Upper lobe of left lung (tissue), 6 donors: ENCODE data around the gene RNF2. TPM values are rescaled to one million over a fixed set of nuclear protein-coding genes. Genes with fewer than 3 reads are reported as not detected.

Experiments
- ATAC-seq, 2 donors: fragments of 200-7000 bp; cut with Tn5 transposase; one replicate each; pipeline ENCODE4 v1.9.1; 2022; ENCODE audit warnings: mild to moderate bottlenecking in 2 of 2, moderate library complexity in 2 of 2; ENCODE audit not compliant: low FRiP score in 2 of 2
- DNase-seq, 2 donors: peaks; one replicate each; pipeline ENCODE4 v3.0.0-alpha.2; 2019 to 2020
- H3K27ac ChIP-seq, 4 donors: fragments of 200-600 bp; sonication (generic); one replicate each; pipeline ENCODE4 v1.5.1; 2016 to 2019
- H3K27me3 ChIP-seq, 4 donors: fragments of 200-600 bp; sonication (generic); one replicate each; pipeline ENCODE4 v1.5.1; 2017 to 2019
- H3K36me3 ChIP-seq, 4 donors: fragments of 200-600 bp; sonication (generic); one replicate each; pipeline ENCODE4 v1.5.1; 2016 to 2019
- H3K4me1 ChIP-seq, 4 donors: fragments of 200-600 bp; sonication (generic); one replicate each; pipeline ENCODE4 v1.5.1; 2018 to 2019
- H3K4me3 ChIP-seq, 4 donors: fragments of 200-600 bp; sonication (generic); one replicate each; pipeline ENCODE4 v1.5.1; 2017 to 2019; ENCODE audit warnings: mild to moderate bottlenecking in 2 of 4, moderate library complexity in 1 of 4
- H3K9me3 ChIP-seq, 4 donors: fragments of 200-600 bp; sonication (generic); one replicate each; pipeline ENCODE4 v1.5.1; 2018 to 2019
- CTCF ChIP-seq, 6 experiments: fragments of 450-650 bp in 4 of 6; fragments of 200-600 bp in 2 of 6; sonication (generic) in 2 of 6; IDR thresholded peaks; one replicate each; pipeline ENCODE4 v1.5.1; 2016 to 2019; ENCODE audit warnings: antibody characterized with exemption in 6 of 6
- EP300 ChIP-seq, 4 donors: sonication (generic); formaldehyde crosslinking; IDR thresholded peaks; one replicate each; pipeline ENCODE4 v1.5.1; 2017; ENCODE audit warnings: antibody characterized with exemption in 4 of 4, control low read depth in 2 of 4
- POLR2A ChIP-seq, 4 donors: fragments of 450-650 bp; IDR thresholded peaks; one replicate each; pipeline ENCODE4 v1.5.1; 2016 to 2017; ENCODE audit warnings: antibody characterized with exemption in 4 of 4, mild to moderate bottlenecking in 2 of 4
- POLR2AphosphoS5 ChIP-seq, 2 donors: sonication (generic); formaldehyde crosslinking; IDR thresholded peaks; one replicate each; pipeline ENCODE4 v1.5.1; 2017; ENCODE audit warnings: antibody characterized with exemption in 2 of 2
- whole genome bisulfite sequencing, 2 donors: methylation state at CpG; one replicate each; pipeline ENCODE4 v1.1.5; 2017 to 2018; 5-methylcytosine and 5-hydroxymethylcytosine counted together
- total RNA-seq, 6 donors: library from RNA; depleted of rRNA in 4 of 6; stranded (reverse); fragments of >200 nt in 4 of 6; gene quantifications; one replicate each; pipeline versions ENCODE4 v1.1.0 to v1.2.1, GENCODE V29; 2016 to 2021
- donor health status: DM: no; HTN: no; CAD: no; lungs with moderate emphysema.
- donor health status: DM: no; HTN: yes; CAD: no; lungs with severe emphysema.

RNF2 gene
- total RNA-seq, 6 donors from 2014 or later, result 4.2 to 17.8 (median 12.1) TPM

GRCh38 chr1:185094761-185095160 lies 49.4 kb downstream of the RNF2 start:
- 97 to 100% methylated on average over 2 of the region's 2 CpGs for WGBS, 2 donors
- no peak for ATAC-seq

GRCh38 chr1:185096531-185096930 lies 51.2 kb downstream of the RNF2 start:
- 70 to 78% methylated on average over 2 of the region's 2 CpGs for WGBS, 2 donors
- H3K27me3 ChIP-seq, result no peaks in the 10 kb centered on the region
- no peak overlapping the region for H3K4me3 ChIP-seq
- ATAC-seq (no peak), DNase-seq (no peak)
- H3K9me3 ChIP-seq, result no peaks in the 10 kb centered on the region
- peaks cover 0 to 55% (median 6%) of the 10 kb centered on the region in 4 donors for H3K36me3 ChIP-seq
- H3K4me1 ChIP-seq, result no peaks in the 10 kb centered on the region
- TF ChIP-seq POLR2AphosphoS5 (IDR thresholded peaks at IDR 0.05) (no peak), CTCF (IDR thresholded peaks at IDR 0.05) (no peak), EP300 (IDR thresholded peaks at IDR 0.05) (no peak), POLR2A (IDR thresholded peaks at IDR 0.05) (no peak)
- no peak overlapping the region for H3K27ac ChIP-seq

More at GRCh38 chr1:185094761-185095160, 49.4 kb downstream of the RNF2 start:
- TF ChIP-seq POLR2AphosphoS5 (IDR thresholded peaks at IDR 0.05) (no peak), POLR2A (IDR thresholded peaks at IDR 0.05) (no peak)
- peaks cover 0 to 57% (median 4%) of the 10 kb centered on the region in 4 donors for H3K36me3 ChIP-seq
- no peak for DNase-seq
- no peaks in the 10 kb centered on the region for H3K27me3 ChIP-seq
- no peak overlapping the region for H3K4me3 ChIP-seq
- H3K9me3 ChIP-seq, result no peaks in the 10 kb centered on the region
- H3K27ac ChIP-seq, result no peak overlapping the region
- no peaks in the 10 kb centered on the region for H3K4me1 ChIP-seq

DNA sequence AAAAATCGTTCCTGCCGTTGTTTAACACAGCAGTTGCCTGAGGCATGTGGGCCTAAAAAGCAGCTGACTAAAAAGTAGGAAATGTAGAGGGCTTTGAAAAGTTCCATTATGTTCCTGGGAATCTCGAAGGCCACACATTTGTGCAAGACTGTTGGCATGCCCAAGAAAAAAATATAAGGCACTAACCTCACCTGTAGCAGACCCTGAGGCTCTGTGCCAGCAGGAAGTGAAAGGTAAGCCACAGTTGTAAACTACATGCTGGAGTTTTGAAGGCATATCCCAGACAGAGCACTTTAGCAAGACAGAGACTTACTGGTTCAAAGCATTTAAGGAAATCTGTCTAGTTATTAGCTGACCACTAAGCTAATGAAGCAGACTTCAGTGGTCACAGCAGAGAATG lies 58.7 kb downstream of the RNF2 start:
- ATAC-seq (no peak), DNase-seq (no peak)
- WGBS, 2 donors, result 70 to 77% methylated on average over 3 of the region's 3 CpGs
- no peaks in the 10 kb centered on the region for H3K27me3 ChIP-seq
- H3K27ac ChIP-seq, result no peak overlapping the region
- TF ChIP-seq CTCF (IDR thresholded peaks at IDR 0.05) (no peak), EP300 (IDR thresholded peaks at IDR 0.05) (no peak), POLR2AphosphoS5 (IDR thresholded peaks at IDR 0.05) (no peak), POLR2A (IDR thresholded peaks at IDR 0.05) (no peak)
- no peaks in the 10 kb centered on the region for H3K4me1 ChIP-seq
- peaks cover 5 to 16% (median 13%) of the 10 kb centered on the region in 4 donors for H3K9me3 ChIP-seq
- peaks cover 0 to 18% (median 6%) of the 10 kb centered on the region in 4 donors for H3K36me3 ChIP-seq
- no peak overlapping the region for H3K4me3 ChIP-seq

- Histone ChIP-seq H3K36me3 (peaks cover 0 to 10% (median 1%) of the 10 kb centered on the region in 4 donors), H3K27ac (no peak overlapping the region), H3K9me3 (peaks cover 5 to 23% (median 16%) of the 10 kb centered on the region in 4 donors), H3K4me1 (no peaks in the 10 kb centered on the region), H3K4me3 (no peak overlapping the region), H3K27me3 (no peaks in the 10 kb centered on the region)
- ATAC-seq (no peak), DNase-seq (no peak)
- TF ChIP-seq POLR2A (IDR thresholded peaks at IDR 0.05) (no peak), EP300 (IDR thresholded peaks at IDR 0.05) (no peak), POLR2AphosphoS5 (IDR thresholded peaks at IDR 0.05) (no peak), CTCF (IDR thresholded peaks at IDR 0.05) (no peak)
- WGBS, 2 donors, result 88 to 91% methylated on average over 3 of the region's 3 CpGs
These were observed 59.8 kb downstream of the RNF2 start for GRCh38 chr1:185105121-185105520.

DNA sequence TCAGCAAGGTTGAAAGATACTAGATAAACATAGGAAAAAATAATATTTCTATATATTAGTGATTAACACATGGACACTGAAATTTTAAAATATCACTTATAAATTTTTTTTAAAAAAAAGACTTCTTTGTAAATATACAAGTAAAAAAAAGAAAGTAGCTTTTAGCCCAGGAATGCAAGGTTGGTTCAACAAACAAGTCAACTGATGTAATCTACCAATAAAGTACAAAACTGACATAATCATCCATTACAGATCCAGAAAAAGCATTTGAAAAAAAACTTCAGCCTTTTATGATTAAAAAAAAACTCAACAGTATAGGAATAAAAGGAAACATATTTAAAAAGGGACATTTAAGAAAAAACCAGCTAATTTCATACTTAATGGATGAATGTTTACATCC lies 63.0 kb downstream of the RNF2 start:
- DNase-seq (no peak), ATAC-seq (no peak)
- H3K4me1 ChIP-seq, result no peaks in the 10 kb centered on the region
- no peak overlapping the region for H3K4me3 ChIP-seq
- H3K27me3 ChIP-seq, result no peaks in the 10 kb centered on the region
- peaks cover 5 to 23% (median 16%) of the 10 kb centered on the region in 4 donors for H3K9me3 ChIP-seq
- TF ChIP-seq CTCF (IDR thresholded peaks at IDR 0.05) (no peak), EP300 (IDR thresholded peaks at IDR 0.05) (no peak), POLR2AphosphoS5 (IDR thresholded peaks at IDR 0.05) (no peak)
- H3K36me3 ChIP-seq, result peaks cover 0 to 4% (median 0%) of the 10 kb centered on the region in 4 donors
- H3K27ac ChIP-seq, result no peak overlapping the region
